ENCODE results near the gene PDE1A.
"Not testable (repeated sequence)": the region's sequence is repeated elsewhere in the genome, so short reads cannot be mapped to it uniquely, and the experiment has no call there.

Gene PDE1A

GRCh38 chr2:182358601-182359000 lies 68.2 kb downstream of the PDE1A start:
- no peak for DNase-seq (ENCODE audit: low read depth)

- DNase-seq (ENCODE audit: low read depth): no peak
These were observed 71.0 kb downstream of the PDE1A start for GRCh38 chr2:182355815-182356214.

GRCh38 chr2:182351427-182351826 lies 75.4 kb downstream of the PDE1A start:
- no peak for DNase-seq (ENCODE audit: low read depth)

GRCh38 chr2:182349268-182349667 lies 77.6 kb downstream of the PDE1A start:
- DNase-seq (ENCODE audit: low read depth): no peak

- DNase-seq (ENCODE audit: low read depth): no peak
These were observed 81.5 kb downstream of the PDE1A start for GRCh38 chr2:182345384-182345783.

- no peak for DNase-seq (ENCODE audit: low read depth)
These were observed 96.2 kb downstream of the PDE1A start for GRCh38 chr2:182330451-182331305.

- no peak for DNase-seq (ENCODE audit: low read depth)
These were observed 102.2 kb downstream of the PDE1A start for GRCh38 chr2:182324665-182325064.

- DNase-seq (ENCODE audit: low read depth): no peak
These were observed 105.7 kb downstream of the PDE1A start for GRCh38 chr2:182321096-182321495.

- no peak for DNase-seq (ENCODE audit: low read depth)
These were observed 107.0 kb downstream of the PDE1A start for GRCh38 chr2:182319556-182320505.

- no peak for DNase-seq (ENCODE audit: low read depth)
These were observed 108.2 kb downstream of the PDE1A start for GRCh38 chr2:182318466-182319220.

GRCh38 chr2:182316950-182317349 lies 109.9 kb downstream of the PDE1A start:
- DNase-seq (ENCODE audit: low read depth): no peak

GRCh38 chr2:182302972-182303371 lies 123.9 kb downstream of the PDE1A start:
- DNase-seq (ENCODE audit: low read depth): no peak

- no peak for DNase-seq (ENCODE audit: low read depth)
These were observed 124.7 kb downstream of the PDE1A start for GRCh38 chr2:182302174-182302573.

GRCh38 chr2:182301093-182301492 lies 125.7 kb downstream of the PDE1A start:
- DNase-seq (ENCODE audit: low read depth): no peak

GRCh38 chr2:182300608-182301007 lies 126.2 kb downstream of the PDE1A start:
- no peak for DNase-seq (ENCODE audit: low read depth)

- DNase-seq (ENCODE audit: low read depth): no peak
These were observed 127.2 kb downstream of the PDE1A start for GRCh38 chr2:182299632-182300031.

GRCh38 chr2:182298456-182298855 lies 128.4 kb downstream of the PDE1A start:
- DNase-seq (ENCODE audit: low read depth): no peak

- no peak for DNase-seq (ENCODE audit: low read depth)
These were observed 135.5 kb downstream of the PDE1A start for GRCh38 chr2:182291296-182291695.

GRCh38 chr2:182283512-182283911 lies 143.3 kb downstream of the PDE1A start:
- no peak for DNase-seq (ENCODE audit: low read depth)

- no peak for DNase-seq (ENCODE audit: low read depth)
These were observed 145.6 kb downstream of the PDE1A start for GRCh38 chr2:182281276-182281675.

GRCh38 chr2:182280118-182280517 lies 146.7 kb downstream of the PDE1A start:
- DNase-seq (ENCODE audit: low read depth): no peak

- not testable (repeated sequence) for DNase-seq (ENCODE audit: low read depth)
These were observed 150.2 kb downstream of the PDE1A start for GRCh38 chr2:182276662-182277061.

Data from stimulated activated CD8-positive, alpha-beta memory T cell treated with anti-CD3 and anti-CD28 coated beads, Interleukin-15, amount 100 ng/mL, for 24 hours (primary cell).